ENCODE results near the gene RNF157. TPM values are rescaled to one million over a fixed set of nuclear protein-coding genes. Genes with fewer than 3 reads are reported as not detected.
"Not testable (repeated sequence)": the region's sequence is repeated elsewhere in the genome, so short reads cannot be mapped to it uniquely, and the experiment has no call there.

The RNF157 gene
- total RNA-seq, 2 experiments from 2014 or later, result 103 to 110 TPM

- H3K4me3 Mint-ChIP-seq, result peak overlapping the region; percentile 83
- H3K27me3 Mint-ChIP-seq, result no peaks in the 10 kb centered on the region
- DNase-seq (peak; percentile 34), ATAC-seq (ENCODE audit: low read depth) (peak; percentile 2)
- peaks cover 41% of the 10 kb centered on the region for H3K4me1 Mint-ChIP-seq
- peak overlapping the region; percentile 94 for H3K27ac Mint-ChIP-seq
- peaks cover 9% of the 10 kb centered on the region for H3K9me3 Mint-ChIP-seq
- POLR2A ChIA-PET, result interaction anchor here (0.5 to 38.5 kb wide), 19 partner anchors 11 to 476 kb away, joined by 3 to 1721 read pairs (median 7); partner anchors contain the start of genes FOXJ1, RHBDF2, RNF157 and UBALD2
- H3K36me3 Mint-ChIP-seq, result peaks cover 11% of the 10 kb centered on the region
Observed at GRCh38 chr17:76255801-76256429, 15.6 kb upstream of the RNF157 start.

DNA sequence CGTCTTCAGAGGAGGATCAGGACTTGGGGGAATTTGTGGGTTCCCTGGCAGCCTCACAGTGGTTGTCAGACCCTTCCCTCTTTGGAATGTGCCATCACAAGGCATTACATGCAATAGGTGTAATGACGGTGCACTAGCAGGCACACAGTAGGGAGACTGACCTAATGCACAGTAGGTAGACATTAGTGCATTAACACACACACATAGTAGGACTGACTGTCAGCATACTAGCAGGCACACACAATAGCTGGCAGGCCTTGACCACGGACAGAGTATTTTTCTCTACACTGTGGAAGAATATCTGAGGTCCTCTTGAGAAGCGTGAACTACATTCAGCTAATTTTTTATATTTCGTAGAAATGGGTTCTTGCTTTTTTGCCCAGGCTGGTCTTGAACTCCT, 14.0 kb upstream of the RNF157 start:
- no peaks in the 10 kb centered on the region for H3K27me3 Mint-ChIP-seq
- H3K36me3 Mint-ChIP-seq, result peaks cover 9% of the 10 kb centered on the region
- H3K4me3 Mint-ChIP-seq, result no peak overlapping the region
- ATAC-seq (ENCODE audit: low read depth), result no peak
- H3K4me1 Mint-ChIP-seq, result peaks cover 39% of the 10 kb centered on the region
- H3K9me3 Mint-ChIP-seq, result peaks cover 9% of the 10 kb centered on the region
- H3K27ac Mint-ChIP-seq, result peak overlapping the region; percentile 42
- POLR2A ChIA-PET, result interaction anchor here (1.6 to 38.5 kb wide), 5 partner anchors 10 to 113 kb away, joined by 4 to 1721 read pairs (median 157); partner anchors contain the start of genes FOXJ1, RNF157 and UBALD2
- peak; percentile 8 for DNase-seq

DNA sequence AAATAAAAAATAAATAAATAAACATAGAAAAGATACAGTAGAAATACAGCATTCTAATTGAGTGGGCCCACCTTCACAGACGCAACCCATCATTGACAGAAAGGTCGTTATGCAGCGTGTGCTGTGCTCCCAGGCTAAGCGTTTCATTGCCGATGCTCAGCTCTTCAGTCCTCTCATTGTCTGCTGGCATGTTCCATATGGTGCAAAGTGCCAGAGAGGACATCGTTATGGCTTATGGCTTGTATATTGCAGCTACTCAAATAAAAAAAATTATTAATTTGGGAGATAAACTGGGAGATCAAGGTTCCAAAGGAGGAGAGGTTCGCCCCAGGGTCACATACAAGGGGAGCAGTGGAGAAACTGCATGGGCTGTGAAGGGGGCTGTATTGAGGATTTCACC, 13.5 kb upstream of the RNF157 start:
- H3K9me3 Mint-ChIP-seq, result peaks cover 9% of the 10 kb centered on the region
- no peaks in the 10 kb centered on the region for H3K27me3 Mint-ChIP-seq
- H3K27ac Mint-ChIP-seq, result no peak overlapping the region
- peaks cover 9% of the 10 kb centered on the region for H3K36me3 Mint-ChIP-seq
- peaks cover 41% of the 10 kb centered on the region for H3K4me1 Mint-ChIP-seq
- no peak overlapping the region for H3K4me3 Mint-ChIP-seq
- DNase-seq (no peak), ATAC-seq (ENCODE audit: low read depth) (no peak)
- POLR2A ChIA-PET, result interaction anchor here (4.6 to 38.5 kb wide), 3 partner anchors 9 to 69 kb away, joined by 157 to 1721 read pairs (median 1184); partner anchors contain the start of genes RNF157 and UBALD2

GRCh38 chr17:76252967-76253766, 12.9 kb upstream of the RNF157 start:
- peak; percentile 34 for DNase-seq
- not testable (repeated sequence) for H3K27me3 Mint-ChIP-seq; H3K9me3 Mint-ChIP-seq; H3K36me3 Mint-ChIP-seq; ATAC-seq (ENCODE audit: low read depth)
- H3K4me3 Mint-ChIP-seq, result peak overlapping the region; percentile 71
- peaks cover 45% of the 10 kb centered on the region for H3K4me1 Mint-ChIP-seq
- POLR2A ChIA-PET, result interaction anchor here (0.7 to 38.5 kb wide), 4 partner anchors 9 to 69 kb away, joined by 4 to 1721 read pairs (median 670); partner anchors contain the start of genes RNF157 and UBALD2
- peak overlapping the region; percentile 89 for H3K27ac Mint-ChIP-seq

- Mint-ChIP-seq H3K27me3 (no peaks in the 10 kb centered on the region), H3K36me3 (peaks cover 4% of the 10 kb centered on the region), H3K4me1 (peaks cover 51% of the 10 kb centered on the region), H3K27ac (peak overlapping the region; percentile 89), H3K9me3 (peaks cover 9% of the 10 kb centered on the region), H3K4me3 (peak overlapping the region; percentile 71)
- POLR2A ChIA-PET, result interaction anchor here (0.6 to 38.5 kb wide), 6 partner anchors 11 to 1278 kb away, joined by 3 to 1721 read pairs (median 5); partner anchors contain the start of gene UBALD2
- DNase-seq (peak; percentile 57), ATAC-seq (ENCODE audit: low read depth) (peak; percentile 64)
Observed at GRCh38 chr17:76252040-76252954, 12.0 kb upstream of the RNF157 start.

GRCh38 chr17:76251478-76252039, 11.3 kb upstream of the RNF157 start:
- Mint-ChIP-seq H3K4me3 (peak overlapping the region; percentile 71), H3K27ac (peak overlapping the region; percentile 89), H3K4me1 (peaks cover 50% of the 10 kb centered on the region), H3K9me3 (peaks cover 5% of the 10 kb centered on the region), H3K36me3 (peaks cover under 1% of the 10 kb centered on the region), H3K27me3 (no peaks in the 10 kb centered on the region)
- DNase-seq, result peak; percentile 21
- ATAC-seq (ENCODE audit: low read depth), result no peak
- POLR2A ChIA-PET, result interaction anchor here (0.6 to 38.5 kb wide), 5 partner anchors 10 to 1278 kb away, joined by 3 to 1721 read pairs (median 6); partner anchors contain the start of gene UBALD2

DNA sequence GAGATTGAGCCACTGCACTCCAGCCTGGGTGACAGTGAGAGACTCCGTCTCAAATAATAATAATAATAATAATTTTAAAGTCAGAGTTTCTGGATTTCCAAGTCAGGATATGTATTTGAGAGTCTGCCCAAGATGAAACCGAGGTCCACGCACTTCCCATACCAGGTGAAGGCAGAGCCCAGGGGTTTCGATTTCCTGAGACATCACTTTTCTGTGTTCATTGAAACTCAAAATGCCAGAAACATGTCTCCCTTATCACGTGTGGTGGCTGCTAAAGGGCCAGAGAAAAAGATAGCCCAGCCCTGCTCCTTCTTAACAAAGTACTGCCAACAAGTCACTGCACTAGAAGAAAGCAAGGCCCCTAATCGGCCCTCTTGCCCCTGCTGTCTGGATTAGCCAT, 9.8 kb upstream of the RNF157 start:
- no peak overlapping the region for H3K4me3 Mint-ChIP-seq
- POLR2A ChIA-PET, result interaction anchor here (0.7 to 38.5 kb wide), 3 partner anchors 20 to 68 kb away, joined by 3 to 1721 read pairs (median 7); partner anchors contain the start of gene UBALD2
- peak overlapping the region; percentile 2 for H3K27ac Mint-ChIP-seq
- peaks cover 3% of the 10 kb centered on the region for H3K9me3 Mint-ChIP-seq
- no peaks in the 10 kb centered on the region for H3K27me3 Mint-ChIP-seq
- peaks cover 50% of the 10 kb centered on the region for H3K4me1 Mint-ChIP-seq
- DNase-seq (peak; percentile 4), ATAC-seq (ENCODE audit: low read depth) (no peak)
- no peaks in the 10 kb centered on the region for H3K36me3 Mint-ChIP-seq

- Mint-ChIP-seq H3K9me3 (no peaks in the 10 kb centered on the region), H3K4me3 (no peak overlapping the region), H3K36me3 (no peaks in the 10 kb centered on the region), H3K27ac (peak overlapping the region; percentile 76), H3K4me1 (peaks cover 61% of the 10 kb centered on the region), H3K27me3 (no peaks in the 10 kb centered on the region)
- POLR2A ChIA-PET, result interaction anchor here (1.0 to 38.5 kb wide), 4 partner anchors 7 to 57 kb away, joined by 3 to 1721 read pairs (median 80); partner anchors contain the start of gene UBALD2
- no peak for DNase-seq
- ATAC-seq (ENCODE audit: low read depth), result no peak
Observed at GRCh38 chr17:76248013-76248782, 7.9 kb upstream of the RNF157 start.

- Mint-ChIP-seq H3K4me3 (peak overlapping the region; percentile 59), H3K36me3 (no peaks in the 10 kb centered on the region), H3K27me3 (no peaks in the 10 kb centered on the region), H3K27ac (peak overlapping the region; percentile 95), H3K4me1 (peaks cover 59% of the 10 kb centered on the region), H3K9me3 (no peaks in the 10 kb centered on the region)
- DNase-seq (no peak), ATAC-seq (ENCODE audit: low read depth) (no peak)
- POLR2A ChIA-PET, result interaction anchor here (1.6 to 38.5 kb wide), 7 partner anchors 8 to 65 kb away, joined by 4 to 1721 read pairs (median 16); partner anchors contain the start of gene UBALD2
Observed at GRCh38 chr17:76247304-76247703, 7.0 kb upstream of the RNF157 start.

GRCh38 chr17:76246080-76247066, 6.1 kb upstream of the RNF157 start:
- POLR2A ChIA-PET, result interaction anchor here (0.5 to 38.5 kb wide), 19 partner anchors 8 to 169 kb away, joined by 3 to 1721 read pairs (median 9); partner anchors contain the start of gene UBALD2
- Mint-ChIP-seq H3K4me1 (peaks cover 56% of the 10 kb centered on the region), H3K4me3 (peak overlapping the region; percentile 59), H3K9me3 (no peaks in the 10 kb centered on the region), H3K27ac (peak overlapping the region; percentile 95), H3K27me3 (no peaks in the 10 kb centered on the region), H3K36me3 (no peaks in the 10 kb centered on the region)
- peak; percentile 60 for DNase-seq
- peak; percentile 98 for ATAC-seq (ENCODE audit: low read depth)

Data from activated naive CD8-positive, alpha-beta T cell treated with anti-CD3 and anti-CD28 coated beads, Interleukin-2, amount 10 ng/mL, durations not matched to agents 7 days and 5 days (primary cell).